Activated CD8-positive, alpha-beta memory T cell treated with anti-CD3 and anti-CD28 coated beads for 48 hours (primary cell): ENCODE results near the gene PIK3CB.
"Not testable (repeated sequence)": the region's sequence is repeated elsewhere in the genome, so short reads cannot be mapped to it uniquely, and the experiment has no call there.

Experiments
- DNase-seq, 3 experiments: peaks; one replicate each; pipeline ENCODE4 v3.0.0-alpha.2; 2020; ENCODE audit warnings: low read depth in 2 of 3, low spot score in 2 of 3

PIK3CB gene

GRCh38 chr3:138687236-138687635 is 147.5 kb downstream of the PIK3CB start:
- no peak for DNase-seq

GRCh38 chr3:138686771-138687221 is 147.9 kb downstream of the PIK3CB start:
- DNase-seq = no peak

- no peak for DNase-seq
Observed at GRCh38 chr3:138684396-138684795, 150.3 kb downstream of the PIK3CB start.

- no peak for DNase-seq
Observed at GRCh38 chr3:138682648-138683047, 152.1 kb downstream of the PIK3CB start.

GRCh38 chr3:138681463-138682220 is 153.1 kb downstream of the PIK3CB start:
- DNase-seq = no peak

GRCh38 chr3:138680974-138681373 is 153.8 kb downstream of the PIK3CB start:
- not testable (repeated sequence) for DNase-seq

- no peak for DNase-seq
Observed at GRCh38 chr3:138678874-138679392, 155.8 kb downstream of the PIK3CB start.

GRCh38 chr3:138678086-138678485 is 156.6 kb downstream of the PIK3CB start:
- no peak for DNase-seq

GRCh38 chr3:138675393-138675792 is 159.3 kb downstream of the PIK3CB start:
- no peak for DNase-seq

GRCh38 chr3:138673641-138674530 is 160.8 kb downstream of the PIK3CB start:
- DNase-seq = no peak

GRCh38 chr3:138670407-138670806 is 164.3 kb downstream of the PIK3CB start:
- DNase-seq = no peak

- DNase-seq = no peak
Observed at GRCh38 chr3:138668107-138668506, 166.6 kb downstream of the PIK3CB start.

GRCh38 chr3:138657508-138657907 is 177.2 kb downstream of the PIK3CB start:
- DNase-seq = no peak

- no peak for DNase-seq
Observed at GRCh38 chr3:138653567-138653966, 181.2 kb downstream of the PIK3CB start.

- DNase-seq = no peak
Observed at GRCh38 chr3:138649134-138649533, 185.6 kb downstream of the PIK3CB start.

- no peak for DNase-seq
Observed at GRCh38 chr3:138646513-138646912, 188.2 kb downstream of the PIK3CB start.

- no peak for DNase-seq
Observed at GRCh38 chr3:138646008-138646407, 188.7 kb downstream of the PIK3CB start.

GRCh38 chr3:138642927-138643253 is 191.8 kb downstream of the PIK3CB start:
- no peak for DNase-seq

GRCh38 chr3:138642226-138642926 is 192.4 kb downstream of the PIK3CB start:
- DNase-seq = no peak

GRCh38 chr3:138640537-138640936 is 194.2 kb downstream of the PIK3CB start:
- DNase-seq = no peak

- DNase-seq = no peak
Observed at GRCh38 chr3:138638641-138639040, 196.1 kb downstream of the PIK3CB start.
